PFSK-1 (cell line): ENCODE results near the gene GADD45G.

ENCODE experiments used
- FOXP2 ChIP-seq: optimal IDR thresholded peaks from 2 replicates; pipeline ENCODE3; 2011; ENCODE audit warnings: borderline replicate concordance, control low read depth, inconsistent platforms; ENCODE audit not compliant: insufficient read depth; ENCODE audit errors: extremely low read length, extremely low read depth
- POLR2AphosphoS5 ChIP-seq: IDR thresholded peaks from 2 replicates; pipeline ENCODE4 v1.6.1; 2012; ENCODE audit warnings: low read depth, mild to moderate bottlenecking, control low read depth, low read length, moderate library complexity
- SIN3A ChIP-seq: IDR thresholded peaks from 2 replicates; pipeline ENCODE4 v1.6.1; 2012; ENCODE audit warnings: mild to moderate bottlenecking, low read length, moderate library complexity, borderline replicate concordance; ENCODE audit not compliant: insufficient read depth
- TAF1 ChIP-seq: IDR thresholded peaks from 2 replicates; pipeline ENCODE4 v1.6.1; 2012; ENCODE audit warnings: low read length, control low read depth, borderline replicate concordance; ENCODE audit not compliant: insufficient read depth
- TF ChIP-seq, protein P1 (sequence below), 2 experiments: IDR thresholded peaks; 2 replicates each; pipeline versions ENCODE4 v1.6.1 to v1.8.0; 2011 to 2012; ENCODE audit warnings: low read depth in 2 of 2, low read length in 2 of 2, control low read depth in 1 of 2, inconsistent platforms in 1 of 2, mild to moderate bottlenecking in 1 of 2, moderate library complexity in 1 of 2; ENCODE audit not compliant: insufficient read depth in 1 of 2

Gene GADD45G

DNA sequence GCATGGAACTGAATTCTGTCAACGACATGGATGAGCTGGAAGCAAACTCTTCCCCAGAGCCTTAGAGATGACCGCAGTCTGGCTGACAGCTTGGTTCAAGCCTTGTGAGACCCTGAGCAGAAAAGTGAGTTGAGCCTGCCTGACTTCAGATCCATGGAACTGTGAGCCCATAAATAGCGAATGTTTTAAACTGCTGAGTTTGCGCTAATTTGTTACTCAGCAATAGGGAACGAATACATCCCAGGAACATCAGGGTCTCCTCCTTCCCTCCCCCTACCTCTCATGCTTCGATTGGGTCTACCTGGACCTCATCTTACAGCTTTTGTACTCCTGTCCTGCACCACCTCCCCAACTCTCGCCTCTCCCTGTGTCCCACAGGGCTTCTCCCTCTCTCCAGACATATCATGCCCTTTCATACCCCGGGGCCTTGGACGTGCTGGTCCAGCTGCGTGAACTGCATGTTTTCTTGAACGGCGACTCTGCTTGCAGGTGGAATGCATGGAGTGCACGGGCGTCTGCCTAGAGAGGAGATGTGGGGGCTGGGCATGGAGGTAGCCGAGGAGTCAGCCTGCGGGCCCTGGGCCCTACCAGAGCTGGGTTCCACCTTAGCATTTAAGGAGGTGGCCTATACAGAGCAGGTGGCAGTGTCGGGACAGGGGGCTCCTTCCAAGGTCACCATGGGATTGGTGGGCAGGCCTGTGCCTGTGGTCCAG, 7.9 kb downstream of the GADD45G start:
- TF ChIP-seq SIN3A: no peak
- no peak for TF ChIP-seq FOXP2
- TF ChIP-seq, protein P1, sequence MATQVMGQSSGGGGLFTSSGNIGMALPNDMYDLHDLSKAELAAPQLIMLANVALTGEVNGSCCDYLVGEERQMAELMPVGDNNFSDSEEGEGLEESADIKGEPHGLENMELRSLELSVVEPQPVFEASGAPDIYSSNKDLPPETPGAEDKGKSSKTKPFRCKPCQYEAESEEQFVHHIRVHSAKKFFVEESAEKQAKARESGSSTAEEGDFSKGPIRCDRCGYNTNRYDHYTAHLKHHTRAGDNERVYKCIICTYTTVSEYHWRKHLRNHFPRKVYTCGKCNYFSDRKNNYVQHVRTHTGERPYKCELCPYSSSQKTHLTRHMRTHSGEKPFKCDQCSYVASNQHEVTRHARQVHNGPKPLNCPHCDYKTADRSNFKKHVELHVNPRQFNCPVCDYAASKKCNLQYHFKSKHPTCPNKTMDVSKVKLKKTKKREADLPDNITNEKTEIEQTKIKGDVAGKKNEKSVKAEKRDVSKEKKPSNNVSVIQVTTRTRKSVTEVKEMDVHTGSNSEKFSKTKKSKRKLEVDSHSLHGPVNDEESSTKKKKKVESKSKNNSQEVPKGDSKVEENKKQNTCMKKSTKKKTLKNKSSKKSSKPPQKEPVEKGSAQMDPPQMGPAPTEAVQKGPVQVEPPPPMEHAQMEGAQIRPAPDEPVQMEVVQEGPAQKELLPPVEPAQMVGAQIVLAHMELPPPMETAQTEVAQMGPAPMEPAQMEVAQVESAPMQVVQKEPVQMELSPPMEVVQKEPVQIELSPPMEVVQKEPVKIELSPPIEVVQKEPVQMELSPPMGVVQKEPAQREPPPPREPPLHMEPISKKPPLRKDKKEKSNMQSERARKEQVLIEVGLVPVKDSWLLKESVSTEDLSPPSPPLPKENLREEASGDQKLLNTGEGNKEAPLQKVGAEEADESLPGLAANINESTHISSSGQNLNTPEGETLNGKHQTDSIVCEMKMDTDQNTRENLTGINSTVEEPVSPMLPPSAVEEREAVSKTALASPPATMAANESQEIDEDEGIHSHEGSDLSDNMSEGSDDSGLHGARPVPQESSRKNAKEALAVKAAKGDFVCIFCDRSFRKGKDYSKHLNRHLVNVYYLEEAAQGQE (IDR thresholded peaks at IDR 0.05; ENCODE audit: insufficient read depth in 1 of 2, low read depth in 2 of 2, low read length in 2 of 2): no peak

DNA sequence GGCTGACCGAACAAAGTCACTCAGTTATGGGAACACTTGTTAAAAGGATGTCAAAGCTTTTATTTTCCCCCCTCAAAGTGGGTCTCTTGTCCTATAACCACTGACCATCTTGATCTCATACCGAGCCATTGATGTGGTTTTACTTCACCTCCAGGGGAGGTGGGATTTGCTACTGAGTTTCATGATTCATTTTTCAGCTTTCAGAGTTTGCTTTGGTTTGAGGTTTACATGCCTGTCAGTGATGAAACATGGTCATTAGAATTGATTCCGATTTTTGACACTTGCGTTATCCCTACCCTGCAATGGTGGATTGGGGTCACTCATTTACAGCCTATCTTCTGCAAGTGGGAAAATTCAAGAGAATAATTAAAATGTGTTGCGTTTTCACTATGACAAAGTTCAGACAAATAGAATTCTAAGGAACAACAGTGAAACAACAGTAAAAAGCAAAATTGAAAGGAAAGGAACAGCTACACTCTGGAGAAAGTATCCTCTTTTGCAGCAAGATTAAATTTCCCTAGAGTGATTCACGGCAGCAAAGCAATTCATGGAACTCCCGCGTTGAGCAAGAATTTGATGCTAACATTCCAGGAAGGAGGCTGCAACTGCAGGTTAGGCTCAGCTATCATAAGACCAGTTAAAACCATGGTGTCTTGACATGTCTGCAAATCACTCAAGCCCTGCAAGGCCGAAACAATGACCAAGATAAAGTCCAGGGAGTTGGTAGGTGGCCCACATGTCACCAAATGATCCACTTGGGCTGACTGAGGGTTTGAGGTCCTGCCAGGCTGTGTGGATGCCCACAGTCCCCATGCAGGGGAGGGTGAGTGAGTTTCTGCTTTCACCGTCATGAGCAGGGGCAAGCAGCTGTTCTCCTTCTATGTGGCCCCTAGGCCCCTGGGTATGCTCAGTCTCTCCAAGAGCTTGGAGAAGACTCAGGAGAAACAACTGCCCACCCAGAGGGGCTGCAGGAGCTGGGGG, 9.4 kb downstream of the GADD45G start:
- TF ChIP-seq SIN3A: no peak
- TF ChIP-seq POLR2AphosphoS5: no peak
- no peak for TF ChIP-seq TAF1
- TF ChIP-seq FOXP2: no peak
- TF ChIP-seq, protein P1 (IDR thresholded peaks at IDR 0.05; ENCODE audit: insufficient read depth in 1 of 2, low read depth in 2 of 2, low read length in 2 of 2): no peak

DNA sequence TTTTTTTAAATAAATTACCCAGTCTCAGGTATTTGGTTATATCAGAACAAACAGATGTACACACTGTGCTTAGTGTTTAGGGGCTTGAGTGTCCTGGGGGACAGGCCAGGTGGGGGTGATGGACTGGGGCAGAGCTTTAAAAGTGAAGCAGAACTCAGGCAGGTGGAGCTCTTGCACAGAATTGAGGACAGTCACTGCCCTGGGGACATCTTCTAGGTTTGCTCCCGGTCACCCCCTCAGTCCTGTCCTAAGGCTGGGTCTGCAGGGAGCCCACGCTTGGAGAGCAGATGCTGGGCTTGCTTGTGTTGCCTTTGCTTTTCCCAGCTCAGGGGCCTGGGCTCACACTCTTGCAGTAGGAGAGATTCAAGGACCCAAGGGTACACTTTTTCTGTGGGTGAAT, 10.8 kb downstream of the GADD45G start:
- TF ChIP-seq, protein P1 (IDR thresholded peaks at IDR 0.05; ENCODE audit: insufficient read depth in 1 of 2, low read depth in 2 of 2, low read length in 2 of 2): no peak
- TF ChIP-seq TAF1: no peak
- TF ChIP-seq SIN3A: no peak
- TF ChIP-seq POLR2AphosphoS5: no peak
- TF ChIP-seq FOXP2: no peak

DNA sequence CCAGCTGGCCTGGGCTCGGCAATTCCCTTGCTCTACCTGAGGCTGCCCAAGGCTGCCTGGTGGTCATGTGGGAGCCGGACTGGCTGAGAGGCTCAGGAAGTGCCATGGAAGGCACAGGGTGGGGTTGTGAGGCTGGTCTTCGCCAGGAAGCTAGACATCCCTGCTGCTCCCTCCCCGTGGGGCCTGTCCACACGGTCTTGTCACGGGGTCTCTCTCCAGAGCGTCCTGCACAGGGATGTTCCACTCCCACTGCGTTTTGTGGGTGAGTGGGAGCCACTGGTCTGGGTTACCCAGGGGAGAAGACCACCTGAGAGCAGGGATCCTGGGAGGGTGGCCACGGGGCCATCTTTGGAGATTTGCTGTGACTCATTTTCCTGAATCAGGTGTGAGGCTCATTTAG, 11.6 kb downstream of the GADD45G start:
- TF ChIP-seq TAF1 (no peak), FOXP2 (no peak), SIN3A (no peak), POLR2AphosphoS5 (no peak)
- TF ChIP-seq, protein P1 (IDR thresholded peaks at IDR 0.05; ENCODE audit: insufficient read depth in 1 of 2, low read depth in 2 of 2, low read length in 2 of 2): no peak
